ENCODE results near the gene DMRT1.

DMRT1 gene

DNA sequence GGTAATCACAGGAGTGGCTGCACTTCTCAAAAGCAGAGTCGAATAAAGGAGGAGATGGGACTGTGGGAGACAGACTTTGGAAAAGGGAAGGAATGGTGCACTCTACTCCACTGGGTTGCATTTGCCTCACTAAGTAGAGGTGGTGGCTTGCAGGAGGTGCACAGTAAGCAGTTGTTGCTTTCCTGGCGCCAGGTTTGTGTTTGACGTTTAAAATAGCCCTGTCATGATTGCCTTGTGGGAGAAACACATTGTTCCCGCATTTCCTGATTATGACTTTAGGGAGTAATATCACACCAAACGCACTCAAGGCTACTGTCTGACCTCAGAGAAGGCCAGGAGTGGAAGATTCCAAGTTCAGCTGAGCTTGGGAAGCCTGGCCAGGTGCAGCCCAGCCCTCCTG lies 36.7 kb downstream of the DMRT1 start:
- ChIA-PET POLR2A (no interaction called here), CTCF (interaction anchor here (1.2 to 1.4 kb wide), 2 partner anchors 15 to 21 kb away, joined by 4 to 8 read pairs; no protein-coding TSS in a partner anchor)
- TF ChIP-seq ZNF112 (tag by site-specific recombination; IDR thresholded peaks at IDR 0.05): no peak
- no peak for TF ChIP-seq ZNF560 (tag by site-specific recombination; IDR thresholded peaks at IDR 0.05; ENCODE audit: borderline replicate concordance)
- no peak for TF ChIP-seq ZNF561 (tag by site-specific recombination; IDR thresholded peaks at IDR 0.05; ENCODE audit: borderline replicate concordance)
- H3K27ac ChIP-seq (ENCODE audit: extremely low read depth, low read depth, low read length): no peak overlapping the region
- no peaks in the 10 kb centered on the region for H3K9me3 ChIP-seq (ENCODE audit: control insufficient read depth, insufficient read depth, low read depth, low read length)
- no peaks in the 10 kb centered on the region for H3K36me3 ChIP-seq (ENCODE audit: control insufficient read depth in 2 of 2, insufficient read depth in 1 of 2, low read length in 2 of 2)
- H3K4me1 ChIP-seq (ENCODE audit: control insufficient read depth, insufficient read depth, low read length): no peaks in the 10 kb centered on the region
- no peak overlapping the region for H3K4me3 ChIP-seq (ENCODE audit: low read depth, low read length)

DNA sequence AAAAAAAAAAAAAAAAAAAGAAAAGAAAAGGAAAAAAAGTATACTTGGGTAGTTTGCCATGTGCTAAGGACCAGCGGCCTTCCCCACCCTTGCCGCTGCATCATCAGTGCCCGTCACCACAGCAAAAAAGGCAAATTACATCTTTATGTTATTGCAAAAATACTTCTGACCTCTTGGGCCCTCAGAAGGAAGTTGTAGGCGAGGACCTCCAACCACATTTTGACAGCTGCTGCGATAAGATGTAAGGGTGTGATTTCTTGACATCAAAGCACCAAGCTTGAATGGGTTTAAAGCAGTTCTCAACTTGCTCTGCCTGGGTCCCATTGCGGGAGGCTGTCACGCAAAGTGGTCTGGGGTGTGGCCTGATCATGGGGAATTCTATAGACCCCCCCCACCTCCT lies 39.2 kb downstream of the DMRT1 start:
- POLR2A ChIA-PET: no interaction called here
- Histone ChIP-seq H3K4me3 (ENCODE audit: low read depth, low read length) (no peak overlapping the region), H3K9me3 (ENCODE audit: control insufficient read depth, insufficient read depth, low read depth, low read length) (no peaks in the 10 kb centered on the region), H3K27ac (ENCODE audit: extremely low read depth, low read depth, low read length) (no peak overlapping the region), H3K36me3 (ENCODE audit: control insufficient read depth in 2 of 2, insufficient read depth in 1 of 2, low read length in 2 of 2) (no peaks in the 10 kb centered on the region), H3K4me1 (ENCODE audit: control insufficient read depth, insufficient read depth, low read length) (no peaks in the 10 kb centered on the region)
- CTCF ChIA-PET: interaction anchor here (0.6 to 1.5 kb wide), 3 partner anchors 13 to 95 kb away, joined by 3 to 10 read pairs (median 3); no protein-coding TSS in a partner anchor
- no peak for TF ChIP-seq ZNF426 (tag by site-specific recombination; IDR thresholded peaks at IDR 0.05)
- TF ChIP-seq ZFP37 (tag by site-specific recombination; IDR thresholded peaks at IDR 0.05): no peak
- no peak for TF ChIP-seq FEZF1 (tag by site-specific recombination; IDR thresholded peaks at IDR 0.05)
- no peak for TF ChIP-seq ZNF677 (tag by site-specific recombination; IDR thresholded peaks at IDR 0.05)
- TF ChIP-seq ZXDB (tag by site-specific recombination; IDR thresholded peaks at IDR 0.05): no peak
- TF ChIP-seq, protein P1, sequence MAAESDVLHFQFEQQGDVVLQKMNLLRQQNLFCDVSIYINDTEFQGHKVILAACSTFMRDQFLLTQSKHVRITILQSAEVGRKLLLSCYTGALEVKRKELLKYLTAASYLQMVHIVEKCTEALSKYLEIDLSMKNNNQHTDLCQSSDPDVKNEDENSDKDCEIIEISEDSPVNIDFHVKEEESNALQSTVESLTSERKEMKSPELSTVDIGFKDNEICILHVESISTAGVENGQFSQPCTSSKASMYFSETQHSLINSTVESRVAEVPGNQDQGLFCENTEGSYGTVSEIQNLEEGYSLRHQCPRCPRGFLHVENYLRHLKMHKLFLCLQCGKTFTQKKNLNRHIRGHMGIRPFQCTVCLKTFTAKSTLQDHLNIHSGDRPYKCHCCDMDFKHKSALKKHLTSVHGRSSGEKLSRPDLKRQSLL (tag by site-specific recombination; IDR thresholded peaks at IDR 0.05): no peak
- TF ChIP-seq ZNF623 (tag by site-specific recombination; IDR thresholded peaks at IDR 0.05): no peak
- TF ChIP-seq ZNF23 (tag by site-specific recombination; IDR thresholded peaks at IDR 0.05; ENCODE audit: borderline replicate concordance): no peak
- no peak for TF ChIP-seq PRDM1 (tag by site-specific recombination; IDR thresholded peaks at IDR 0.05)
- TF ChIP-seq BCL11A (tag by site-specific recombination; IDR thresholded peaks at IDR 0.05; ENCODE audit: low read depth): no peak
- TF ChIP-seq ZNF48 (tag by site-specific recombination; IDR thresholded peaks at IDR 0.05): no peak
- no peak for TF ChIP-seq ZNF169 (tag by site-specific recombination; IDR thresholded peaks at IDR 0.05)
- no peak for TF ChIP-seq ZNF19 (tag by site-specific recombination; IDR thresholded peaks at IDR 0.05; ENCODE audit: low read depth)
- TF ChIP-seq ZNF416 (tag by site-specific recombination; IDR thresholded peaks at IDR 0.05): no peak
- TF ChIP-seq ZNF133 (tag by site-specific recombination; IDR thresholded peaks at IDR 0.05): no peak
- TF ChIP-seq HOXC10 (CRISPR knock-in tag; IDR thresholded peaks at IDR 0.05): no peak
- no peak for TF ChIP-seq PRDM2 (tag by site-specific recombination; IDR thresholded peaks at IDR 0.05; ENCODE audit: borderline replicate concordance)

Measured in HEK293 (cell line).